Cardiac fibroblast (primary cell): ENCODE measurements around the gene PAPPA.

Source experiments
- DNase-seq, 2 donors: peaks; one replicate each; pipeline versions ENCODE4 v3.0.0 to v3.0.0-alpha.2; 2010; ENCODE audit warnings: low read depth in 2 of 2
- H3K4me3 ChIP-seq, 2 donors: replicated peaks in 1 of 2; 1 replicate in 1 of 2; 2 replicates in 1 of 2; pipeline ENCODE4 v1.5.1; 2011; ENCODE audit warnings: low read depth in 2 of 2, low read length in 2 of 2, mild to moderate bottlenecking in 2 of 2, moderate library complexity in 1 of 2
- TF ChIP-seq, protein P1 (sequence below): IDR thresholded peaks from one replicate; pipeline ENCODE4 v1.5.1; 2011; ENCODE audit warnings: low read depth, mild to moderate bottlenecking, low read length, inconsistent platforms

The PAPPA gene

DNA sequence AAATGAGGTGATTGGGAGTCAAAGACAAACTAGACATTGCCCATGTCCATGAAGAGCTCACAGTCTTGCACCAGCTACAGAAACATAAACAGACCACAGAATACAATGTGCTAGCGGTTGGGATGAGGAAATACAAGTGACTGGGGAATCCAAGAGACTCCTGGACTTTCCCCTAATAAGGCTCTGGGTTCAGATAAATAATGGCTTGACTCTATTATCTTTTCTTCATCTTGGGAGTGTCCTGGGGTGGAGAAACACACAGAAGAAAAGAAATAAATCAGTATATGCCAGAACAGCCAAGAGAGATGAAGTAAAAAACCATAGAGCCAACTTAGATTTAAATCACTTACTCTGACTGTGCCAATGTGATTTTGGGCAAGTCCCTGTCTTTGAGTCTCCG, 227.8 kb downstream of the PAPPA start:
- DNase-seq, result peak; percentile 27 to 59
- H3K4me3 ChIP-seq, result no peak overlapping the region
- TF ChIP-seq, protein P1, sequence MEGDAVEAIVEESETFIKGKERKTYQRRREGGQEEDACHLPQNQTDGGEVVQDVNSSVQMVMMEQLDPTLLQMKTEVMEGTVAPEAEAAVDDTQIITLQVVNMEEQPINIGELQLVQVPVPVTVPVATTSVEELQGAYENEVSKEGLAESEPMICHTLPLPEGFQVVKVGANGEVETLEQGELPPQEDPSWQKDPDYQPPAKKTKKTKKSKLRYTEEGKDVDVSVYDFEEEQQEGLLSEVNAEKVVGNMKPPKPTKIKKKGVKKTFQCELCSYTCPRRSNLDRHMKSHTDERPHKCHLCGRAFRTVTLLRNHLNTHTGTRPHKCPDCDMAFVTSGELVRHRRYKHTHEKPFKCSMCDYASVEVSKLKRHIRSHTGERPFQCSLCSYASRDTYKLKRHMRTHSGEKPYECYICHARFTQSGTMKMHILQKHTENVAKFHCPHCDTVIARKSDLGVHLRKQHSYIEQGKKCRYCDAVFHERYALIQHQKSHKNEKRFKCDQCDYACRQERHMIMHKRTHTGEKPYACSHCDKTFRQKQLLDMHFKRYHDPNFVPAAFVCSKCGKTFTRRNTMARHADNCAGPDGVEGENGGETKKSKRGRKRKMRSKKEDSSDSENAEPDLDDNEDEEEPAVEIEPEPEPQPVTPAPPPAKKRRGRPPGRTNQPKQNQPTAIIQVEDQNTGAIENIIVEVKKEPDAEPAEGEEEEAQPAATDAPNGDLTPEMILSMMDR, result no peak

DNA sequence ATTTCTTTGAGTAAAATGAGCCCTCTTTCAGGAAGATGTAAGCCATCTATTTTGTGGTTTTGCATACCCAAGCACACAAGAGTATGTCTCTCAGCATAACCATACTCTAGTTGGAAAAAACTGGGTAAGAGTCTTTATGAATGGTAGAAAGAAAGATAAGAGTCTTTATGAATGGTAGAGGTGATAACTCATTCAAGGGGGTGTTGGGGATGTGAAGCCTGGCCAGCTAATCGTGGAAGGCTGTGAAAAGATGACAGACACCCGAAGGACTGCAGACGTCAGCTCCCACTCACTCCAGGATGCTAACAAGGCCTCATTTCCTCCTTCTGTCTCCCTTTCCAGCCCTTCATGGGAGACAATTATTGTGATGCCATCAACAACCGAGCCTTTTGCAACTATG, 228.5 kb downstream of the PAPPA start:
- no peak overlapping the region for H3K4me3 ChIP-seq
- TF ChIP-seq, protein P1, result no peak
- DNase-seq, result no peak

DNA sequence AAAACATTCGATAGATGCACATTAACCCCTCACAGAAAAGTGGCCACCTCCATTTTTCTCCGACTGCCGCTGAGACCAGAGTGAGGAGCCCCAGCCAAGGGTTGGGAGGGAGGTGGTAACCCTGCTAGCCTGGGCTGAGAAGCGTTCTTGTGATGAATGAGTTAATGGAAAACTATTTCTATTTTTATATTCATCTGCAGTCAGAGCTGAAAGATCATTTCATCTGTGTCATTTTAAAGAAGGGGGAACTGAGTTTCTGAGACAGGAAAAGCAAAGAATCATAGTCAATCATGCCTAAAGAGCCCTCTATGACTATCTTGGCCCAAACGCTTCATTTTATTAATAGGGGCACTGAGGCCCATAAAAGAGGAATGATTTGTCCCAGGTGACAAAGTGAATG, 229.5 kb downstream of the PAPPA start:
- no peak overlapping the region for H3K4me3 ChIP-seq
- DNase-seq, result no peak
- TF ChIP-seq, protein P1, result no peak

DNA sequence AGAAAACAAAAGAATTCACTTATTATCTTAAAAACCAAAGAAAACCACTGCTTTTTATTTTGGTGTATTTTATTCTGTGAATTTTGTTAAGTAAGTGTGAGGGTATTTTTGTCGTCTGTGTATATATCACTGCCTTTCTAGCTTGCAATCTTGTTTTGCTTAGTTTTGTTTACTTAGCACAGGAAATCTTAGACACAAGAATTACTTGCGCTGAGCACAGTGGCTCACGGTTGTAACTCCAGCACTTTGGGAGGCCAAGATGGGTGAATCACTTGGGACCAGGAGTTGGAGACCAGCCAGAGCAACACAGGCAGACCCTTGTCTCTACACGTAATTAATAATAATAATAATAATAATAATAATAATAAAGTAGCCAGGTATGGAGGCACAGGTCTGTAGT, 230.3 kb downstream of the PAPPA start:
- no peak overlapping the region for H3K4me3 ChIP-seq
- TF ChIP-seq, protein P1, result no peak
- DNase-seq, result peak; percentile 24 to 64

DNA sequence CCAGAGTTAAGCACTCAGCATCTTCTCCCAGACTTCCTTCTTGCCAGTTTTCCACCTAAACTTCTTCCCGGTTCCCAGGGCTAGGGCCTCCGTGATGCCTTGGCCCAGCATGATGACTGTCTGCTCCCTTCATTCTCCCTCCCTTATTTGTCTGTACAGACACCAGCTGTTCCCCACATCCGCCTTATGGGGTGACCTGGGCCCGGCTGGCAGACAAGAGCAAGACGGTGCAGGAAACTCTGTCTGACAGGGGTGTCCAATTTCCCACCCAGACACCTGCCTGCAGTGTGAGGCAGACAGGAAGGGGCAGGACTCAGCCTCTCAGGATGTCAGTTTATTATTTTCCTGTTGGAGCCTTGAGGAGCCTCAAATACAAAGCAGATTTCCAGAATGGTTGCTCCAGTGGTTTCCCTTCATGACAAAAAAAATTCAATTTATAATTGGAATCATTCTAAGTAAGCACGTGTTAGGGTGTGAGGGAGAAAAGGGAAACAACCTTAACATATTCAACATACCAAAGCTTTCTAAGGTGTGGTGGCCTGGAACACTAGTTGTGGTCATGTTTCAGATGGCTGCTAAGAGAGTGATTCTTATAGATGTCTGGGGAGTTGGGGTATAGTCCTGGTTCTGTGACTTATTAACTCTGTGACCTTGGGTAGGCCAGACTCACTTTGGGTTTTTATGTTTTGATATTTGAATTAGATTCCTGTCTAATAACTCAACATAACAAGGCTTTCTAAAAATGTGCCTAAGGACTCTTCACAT, 234.5 kb downstream of the PAPPA start:
- TF ChIP-seq, protein P1, result no peak
- DNase-seq, result no peak
- H3K4me3 ChIP-seq, result no peak overlapping the region

DNA sequence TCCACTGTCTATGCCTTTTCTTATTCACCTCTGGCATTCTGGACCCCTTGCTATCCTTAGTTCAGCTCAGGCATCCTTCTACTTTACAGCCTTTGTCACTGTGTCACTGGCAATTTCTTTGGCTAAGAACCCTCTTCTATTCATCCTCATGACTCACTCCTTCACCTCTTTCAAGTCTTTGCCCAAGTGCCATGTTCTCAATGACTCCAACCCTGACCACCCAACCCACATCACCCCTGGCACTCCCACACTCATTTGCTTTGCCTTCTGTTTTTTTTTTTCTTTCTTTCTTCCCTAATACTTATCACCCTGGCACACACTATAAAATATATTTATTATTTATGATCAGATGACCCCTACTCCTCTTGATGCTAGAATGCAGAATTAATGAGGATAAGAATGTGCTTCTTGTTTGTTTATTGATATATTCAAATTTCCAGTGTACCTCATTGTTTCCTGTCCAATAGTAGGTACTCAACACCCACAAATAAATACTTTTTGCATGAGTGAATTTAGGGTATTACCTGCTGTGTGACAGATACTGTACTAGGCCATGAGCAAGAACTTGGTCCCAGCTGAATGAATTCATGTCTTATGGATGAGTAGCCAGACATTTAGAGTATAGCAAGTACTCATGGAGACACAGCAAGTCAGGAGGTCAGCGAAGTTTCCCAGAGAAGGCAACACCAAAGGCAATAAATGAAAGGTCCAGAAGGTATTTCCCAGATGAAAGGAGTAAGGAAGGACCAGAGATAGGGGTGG, 236.1 kb downstream of the PAPPA start:
- TF ChIP-seq, protein P1, result no peak
- H3K4me3 ChIP-seq, result no peak overlapping the region
- DNase-seq, result no peak
